K562 (cell line): ENCODE results near the gene ATF3. TPM values are rescaled to one million over a fixed set of nuclear protein-coding genes. Genes with fewer than 3 reads are reported as not detected.

Source experiments
- CBX2 ChIP-seq: fragments of 200-600 bp; sonication (generic); IDR thresholded peaks from one replicate; pipeline ENCODE4 v1.6.1; 2012; ENCODE audit warnings: mild to moderate bottlenecking, low read length, inconsistent platforms; ENCODE audit not compliant: insufficient read depth, poor library complexity, severe bottlenecking
- CEBPG ChIP-seq, 3 experiments: fragments of 200-800 bp in 1 of 3; sonication (Bioruptor generic) in 1 of 3; sonication (generic) in 1 of 3; formaldehyde crosslinking in 1 of 3; IDR thresholded peaks in 2 of 3; conservative IDR thresholded peaks in 1 of 3; 2 replicates each; pipeline versions ENCODE4 v1.6.1 to v1.8.0; 2016 to 2022; ENCODE audit warnings: missing compliant biosample characterization in 2 of 3, missing genetic modification characterization in 2 of 3, mild to moderate bottlenecking in 1 of 3, missing genetic modification reagents in 1 of 3
- JUN ChIP-seq, 2 experiments: sonication (generic) in 1 of 2; formaldehyde crosslinking in 1 of 2; IDR thresholded peaks; 2 replicates each; pipeline versions ENCODE4 v1.6.1 to v1.8.0; 2012 to 2022; ENCODE audit warnings: borderline replicate concordance in 2 of 2, mild to moderate bottlenecking in 2 of 2, improper control_type of control experiment in 1 of 2, low read depth in 1 of 2, low read length in 1 of 2, missing genetic modification reagents in 1 of 2
- MAZ ChIP-seq, 2 experiments: fragments of 450-650 bp in 1 of 2; sonication (generic) in 1 of 2; formaldehyde crosslinking; IDR thresholded peaks in 1 of 2; conservative IDR thresholded peaks in 1 of 2; 2 replicates each; pipeline versions ENCODE4 v1.4.0 to v1.5.0; 2020; ENCODE audit warnings: mild to moderate bottlenecking in 1 of 2, missing genetic modification reagents in 1 of 2
- MNT ChIP-seq, 2 experiments: fragments of 450-650 bp; conservative IDR thresholded peaks; 2 replicates each; pipeline ENCODE4 v1.6.1; 2017; ENCODE audit warnings: mild to moderate bottlenecking in 2 of 2, moderate library complexity in 2 of 2
- PHB2 ChIP-seq: fragments of 450-650 bp; IDR thresholded peaks from 2 replicates; pipeline ENCODE4 v1.6.1; 2017; ENCODE audit warnings: low read depth
- SAFB2 ChIP-seq: fragments of 200-400 bp; formaldehyde crosslinking; IDR thresholded peaks from 2 replicates; pipeline ENCODE4 v1.6.1; 2018; ENCODE audit warnings: borderline replicate concordance, low read length, low read depth, moderate library complexity; ENCODE audit not compliant: severe bottlenecking
- ZNF124 ChIP-seq: sonication (generic); formaldehyde crosslinking; IDR thresholded peaks from 2 replicates; pipeline ENCODE4 v1.8.1; 2022; ENCODE audit warnings: missing genetic modification reagents
- ZNF318 ChIP-seq, 2 experiments: fragments of 450-650 bp; IDR thresholded peaks; 2 replicates each; pipeline ENCODE4 v1.6.1; 2016; ENCODE audit warnings: mild to moderate bottlenecking in 2 of 2, borderline replicate concordance in 1 of 2, low read depth in 1 of 2, moderate library complexity in 1 of 2
- ZNF589 ChIP-seq: fragments of 200-800 bp; sonication (Bioruptor generic); IDR thresholded peaks from 2 replicates; pipeline ENCODE4 v1.6.1; 2016; ENCODE audit warnings: low read depth, missing genetic modification characterization, missing compliant biosample characterization
- ZNF76 ChIP-seq: fragments of 250-450 bp; sonication (Bioruptor Pico); IDR thresholded peaks from 2 replicates; pipeline ENCODE4 v1.4.0; 2020; ENCODE audit warnings: mild to moderate bottlenecking, moderate library complexity, borderline replicate concordance
- polyA plus RNA-seq, 8 experiments: library from polyadenylated mRNA; depleted of rRNA in 4 of 8; stranded (reverse) in 5 of 8; unstranded in 3 of 8; fragments of >200 nt; fragmentation: Nextera tagmentation in 2 of 8; fragmentation: Illumina TruSeq in 1 of 8; extraction: Ambion mirVana in 2 of 8; extraction: Trizol in 1 of 8; gene quantifications; 2 replicates each; pipeline versions ENCODE4 v1.2.1 to v1.2.3, GENCODE V29; 2011 to 2014; ENCODE audit warnings: inconsistent platforms in 1 of 8, missing spikeins in 1 of 8
- total RNA-seq, 7 experiments: library from RNA; depleted of rRNA in 6 of 7; stranded (reverse); fragments of >200 nt in 6 of 7; fragmentation: Illumina TruSeq in 2 of 7; extraction: Trizol in 2 of 7; gene quantifications; 2 replicates each; pipeline versions ENCODE4 v1.2.1 to v1.2.3, GENCODE V29; 2011 to 2021; ENCODE audit warnings: low replicate concordance in 1 of 7

The ATF3 gene
- total and polyA plus RNA-seq, 9 of the 15 experiments (the other 6 are each of a cell fraction or from before 2014, with no cell fraction given) = 3.5 to 28.2 (median 19.8) TPM

- TF ChIP-seq CEBPG (CRISPR knock-in tag; IDR thresholded peaks at IDR 0.05) (no peak), CEBPG (tag; conservative IDR thresholded peaks at IDR 0.05 in 1 of 2, IDR thresholded peaks at IDR 0.05 in 1 of 2) (peak in 1 of 2 experiments; percentile 71; a peak in 2 of 4 replicates), SAFB2 (no peak), JUN (IDR thresholded peaks at IDR 0.05; ENCODE audit: borderline replicate concordance, low read depth, low read length) (peak; percentile 81), JUN (CRISPR knock-in tag; IDR thresholded peaks at IDR 0.05; ENCODE audit: borderline replicate concordance) (peak; percentile 82; the same call in 1 of the 2 replicates), ZNF124 (CRISPR knock-in tag) (no peak), MNT (conservative IDR thresholded peaks at IDR 0.05) (0 out of 4 replicates have a peak, but pooled peaks of 1 of the 2 experiments have one; percentile 31), ZNF76 (CRISPR knock-in tag) (no peak), PHB2 (no peak), CBX2 (no peak), ZNF589 (0 out of 2 replicates have a peak, but pooled peaks have one; percentile 22), MAZ (CRISPR knock-in tag; conservative IDR thresholded peaks at IDR 0.05 in 1 of 2, IDR thresholded peaks at IDR 0.05 in 1 of 2) (peak in 1 of 2 experiments; percentile 12; a peak in 2 of 4 replicates), ZNF318 (IDR thresholded peaks at IDR 0.05; ENCODE audit: borderline replicate concordance in 1 of 2, low read depth in 1 of 2) (peak in 1 of 2 experiments; percentile 98; a peak in 2 of 4 replicates)
Measured at GRCh38 chr1:212595787-212596714, 12.5 kb upstream of the ATF3 start (continued).
